ENCODE measurements around the gene SLC4A5.

DNA sequence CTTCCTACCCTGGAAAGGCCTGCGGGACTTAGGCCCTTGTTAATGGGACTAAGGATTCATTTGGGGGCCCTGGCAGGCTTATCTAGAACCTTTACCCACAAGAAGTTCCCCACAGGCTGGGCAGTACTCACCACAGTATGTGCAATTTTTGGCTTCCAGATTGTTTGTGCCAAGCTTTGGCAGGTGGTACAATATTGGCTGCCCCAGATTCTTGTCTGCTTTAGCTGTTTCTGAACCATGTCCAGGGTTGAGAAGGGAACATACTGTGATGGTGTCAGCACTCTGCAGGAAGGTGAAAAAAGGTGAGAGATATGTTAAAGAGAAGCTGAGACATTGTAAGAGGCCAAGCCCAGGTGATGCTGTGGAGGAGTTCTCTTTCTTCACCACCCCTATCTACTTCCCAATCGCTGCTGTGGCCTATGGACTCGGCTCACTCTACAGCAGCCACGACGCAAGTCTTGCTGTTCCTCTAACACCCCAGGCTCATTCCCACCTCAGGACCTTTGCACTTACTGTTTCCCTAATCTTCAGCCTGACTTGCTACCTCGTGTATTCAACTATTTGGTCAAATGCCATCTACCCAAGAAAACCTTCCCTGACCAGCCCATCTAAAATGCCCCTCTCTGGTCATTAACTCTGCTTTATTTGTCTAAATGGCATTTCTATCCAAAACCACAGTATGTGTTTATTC, 9.2 kb downstream of the SLC4A5 start:
- TF ChIP-seq, protein P1, sequence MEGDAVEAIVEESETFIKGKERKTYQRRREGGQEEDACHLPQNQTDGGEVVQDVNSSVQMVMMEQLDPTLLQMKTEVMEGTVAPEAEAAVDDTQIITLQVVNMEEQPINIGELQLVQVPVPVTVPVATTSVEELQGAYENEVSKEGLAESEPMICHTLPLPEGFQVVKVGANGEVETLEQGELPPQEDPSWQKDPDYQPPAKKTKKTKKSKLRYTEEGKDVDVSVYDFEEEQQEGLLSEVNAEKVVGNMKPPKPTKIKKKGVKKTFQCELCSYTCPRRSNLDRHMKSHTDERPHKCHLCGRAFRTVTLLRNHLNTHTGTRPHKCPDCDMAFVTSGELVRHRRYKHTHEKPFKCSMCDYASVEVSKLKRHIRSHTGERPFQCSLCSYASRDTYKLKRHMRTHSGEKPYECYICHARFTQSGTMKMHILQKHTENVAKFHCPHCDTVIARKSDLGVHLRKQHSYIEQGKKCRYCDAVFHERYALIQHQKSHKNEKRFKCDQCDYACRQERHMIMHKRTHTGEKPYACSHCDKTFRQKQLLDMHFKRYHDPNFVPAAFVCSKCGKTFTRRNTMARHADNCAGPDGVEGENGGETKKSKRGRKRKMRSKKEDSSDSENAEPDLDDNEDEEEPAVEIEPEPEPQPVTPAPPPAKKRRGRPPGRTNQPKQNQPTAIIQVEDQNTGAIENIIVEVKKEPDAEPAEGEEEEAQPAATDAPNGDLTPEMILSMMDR (conservative IDR thresholded peaks at IDR 0.05) = no peak
- TF ChIP-seq EZH2 (IDR thresholded peaks at IDR 0.05; ENCODE audit: low read depth) = no peak
